ENCODE measurements around the gene FETUB. TPM values are rescaled to one million over a fixed set of nuclear protein-coding genes. Genes with fewer than 3 reads are reported as not detected.
"Not testable (repeated sequence)": the region's sequence is repeated elsewhere in the genome, so short reads cannot be mapped to it uniquely, and the experiment has no call there.

The FETUB gene
- total RNA-seq, 1 experiment from 2014 or later = not detected

DNA sequence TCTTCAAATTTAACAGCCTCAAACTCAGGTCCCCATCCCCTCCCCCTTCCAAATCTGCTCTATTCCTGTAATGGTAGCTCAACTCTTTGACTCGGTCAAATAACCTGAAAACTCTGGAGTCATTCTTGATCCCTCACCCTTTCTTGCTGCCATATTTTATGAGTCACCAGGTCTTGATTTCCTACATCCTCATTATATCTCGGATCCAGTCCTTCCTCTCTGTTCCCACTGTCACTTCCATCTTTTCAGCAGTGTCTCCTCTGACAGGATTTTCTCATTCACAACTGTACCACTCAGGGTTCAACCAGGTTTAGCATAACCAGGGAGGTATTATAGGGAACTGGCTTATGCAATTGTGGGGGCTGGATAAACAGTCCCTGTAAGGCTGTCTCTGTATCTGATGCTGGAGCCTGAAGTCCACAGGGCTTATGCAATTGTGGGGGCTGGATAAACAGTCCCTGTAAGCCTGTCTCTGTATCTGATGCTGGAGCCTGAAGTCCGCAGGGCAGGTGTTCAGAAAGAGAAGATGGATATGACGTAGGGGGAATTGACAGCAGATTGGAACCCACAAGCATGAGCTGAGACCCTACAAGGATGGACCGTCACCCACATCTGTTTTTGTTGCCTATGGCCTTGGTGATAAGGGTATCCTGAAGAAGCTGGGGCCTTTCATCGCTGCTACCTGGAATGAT lies 9.1 kb upstream of the FETUB start:
- no peaks in the 10 kb centered on the region; the same call in 1 of the 2 replicates for H3K27me3 ChIP-seq (replicated peaks; ENCODE audit: control insufficient read depth, insufficient read depth, low read length)
- H3K4me1 ChIP-seq = no peaks in the 10 kb centered on the region
- Mint-ChIP-seq H3K9me3 (ENCODE audit: unreplicated experiment) (no peaks in the 10 kb centered on the region), H3K36me3 (ENCODE audit: insufficient read depth, unreplicated experiment) (no peaks in the 10 kb centered on the region), H3K4me1 (ENCODE audit: low read depth, unreplicated experiment) (peaks cover 18% of the 10 kb centered on the region), H3K4me3 (ENCODE audit: unreplicated experiment) (no peak overlapping the region), H3K27me3 (ENCODE audit: insufficient read depth, unreplicated experiment) (no peaks in the 10 kb centered on the region), H3K27ac (ENCODE audit: unreplicated experiment) (peak overlapping the region; percentile 5)
- POLR2A ChIA-PET = no interaction called here
- intact Hi-C loops (cut with micrococcal nuclease; ENCODE audit: unreplicated experiment) = no loop called here
- no peaks in the 10 kb centered on the region for H3K9me3 ChIP-seq
- BruUV-seq (replicated peaks) = no TSS peak
- CTCF ChIA-PET = no interaction called here
- no peak for DNase-seq
- no peaks in the 10 kb centered on the region for H3K36me3 ChIP-seq (ENCODE audit: control insufficient read depth, insufficient read depth, low read length)
- no peak for TF ChIP-seq CTCF (IDR thresholded peaks at IDR 0.05; ENCODE audit: insufficient read depth in 1 of 2, low read depth in 1 of 2, low read length in 1 of 2, severe bottlenecking in 1 of 2, unreplicated experiment in 1 of 2)
- H3K4me3 ChIP-seq (ENCODE audit: low read depth, low read length) = no peak overlapping the region

GRCh38 chr3:186633481-186633880 lies 6.7 kb upstream of the FETUB start:
- H3K4me3 Mint-ChIP-seq (ENCODE audit: unreplicated experiment) = no peak overlapping the region
- POLR2A ChIA-PET = no interaction called here
- no peak for DNase-seq

DNA sequence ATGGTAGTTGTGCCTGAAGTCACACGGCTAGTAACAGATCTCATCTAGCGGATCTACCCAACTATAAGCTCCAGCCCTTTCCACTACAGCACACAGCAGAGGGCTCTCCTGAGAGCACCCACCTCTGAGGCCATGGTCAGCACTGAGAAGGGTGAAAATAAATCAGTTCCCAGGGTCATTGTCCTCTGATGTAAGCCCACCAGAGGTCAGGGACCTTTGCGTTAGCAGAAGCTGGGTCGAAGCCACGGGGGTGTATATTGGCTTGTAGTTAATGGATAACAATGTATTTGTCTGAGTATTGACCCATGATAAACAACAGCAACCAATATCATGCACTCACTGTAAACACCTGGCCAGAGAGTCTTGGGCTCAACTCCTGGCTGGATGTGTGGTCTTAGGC lies 6.0 kb upstream of the FETUB start:
- peaks cover 20% of the 10 kb centered on the region for H3K4me1 Mint-ChIP-seq (ENCODE audit: low read depth, unreplicated experiment)
- CTCF ChIA-PET; H3K36me3 ChIP-seq (ENCODE audit: control insufficient read depth, insufficient read depth, low read length); DNase-seq; H3K9me3 Mint-ChIP-seq (ENCODE audit: unreplicated experiment); intact Hi-C loops (cut with micrococcal nuclease; ENCODE audit: unreplicated experiment); BruUV-seq (replicated peaks); H3K4me3 ChIP-seq (ENCODE audit: low read depth, low read length); POLR2A ChIA-PET; H3K27me3 Mint-ChIP-seq (ENCODE audit: insufficient read depth, unreplicated experiment); H3K36me3 Mint-ChIP-seq (ENCODE audit: insufficient read depth, unreplicated experiment); H3K4me1 ChIP-seq; H3K9me3 ChIP-seq; H3K4me3 Mint-ChIP-seq (ENCODE audit: unreplicated experiment); H3K27ac Mint-ChIP-seq (ENCODE audit: unreplicated experiment); H3K27me3 ChIP-seq (replicated peaks; ENCODE audit: control insufficient read depth, insufficient read depth, low read length): not testable (repeated sequence)

More at GRCh38 chr3:186633481-186633880, 6.7 kb upstream of the FETUB start:
- CTCF ChIA-PET = interaction anchor here (0.9 kb wide), 1 partner anchor 14 kb away, joined by 3 read pairs; no protein-coding TSS in a partner anchor
- Mint-ChIP-seq H3K27me3 (ENCODE audit: insufficient read depth, unreplicated experiment) (no peaks in the 10 kb centered on the region), H3K4me1 (ENCODE audit: low read depth, unreplicated experiment) (peaks cover 22% of the 10 kb centered on the region), H3K27ac (ENCODE audit: unreplicated experiment) (no peak overlapping the region), H3K9me3 (ENCODE audit: unreplicated experiment) (no peaks in the 10 kb centered on the region), H3K36me3 (ENCODE audit: insufficient read depth, unreplicated experiment) (no peaks in the 10 kb centered on the region)
- no peaks in the 10 kb centered on the region for H3K4me1 ChIP-seq
- intact Hi-C loops (cut with micrococcal nuclease; ENCODE audit: unreplicated experiment) = no loop called here
- H3K4me3 ChIP-seq (ENCODE audit: low read depth, low read length) = no peak overlapping the region
- H3K27me3 ChIP-seq (replicated peaks; ENCODE audit: control insufficient read depth, insufficient read depth, low read length) = no peaks in the 10 kb centered on the region; the same call in 1 of the 2 replicates
- H3K36me3 ChIP-seq (ENCODE audit: control insufficient read depth, insufficient read depth, low read length) = no peaks in the 10 kb centered on the region
- no peak for TF ChIP-seq CTCF (IDR thresholded peaks at IDR 0.05; ENCODE audit: insufficient read depth in 1 of 2, low read depth in 1 of 2, low read length in 1 of 2, severe bottlenecking in 1 of 2, unreplicated experiment in 1 of 2)
- BruUV-seq (replicated peaks) = no TSS peak
- no peaks in the 10 kb centered on the region for H3K9me3 ChIP-seq
